Upper lobe of right lung (tissue), 1 donor: ENCODE measurements around the gene SYNE1. TPM values are rescaled to one million over a fixed set of nuclear protein-coding genes. Genes with fewer than 3 reads are reported as not detected.

ENCODE experiments used
- ATAC-seq: fragments of 200-7000 bp; cut with Tn5 transposase; one replicate; pipeline ENCODE4 v1.9.1; 2020; ENCODE audit warnings: mild to moderate bottlenecking, moderate library complexity
- DNase-seq: peaks from one replicate; pipeline ENCODE4 v3.0.0-alpha.2; 2020
- H3K27ac ChIP-seq: fragments of 200-600 bp; one replicate; pipeline ENCODE4 v1.8.0; 2022
- H3K27me3 ChIP-seq: fragments of 200-600 bp; one replicate; pipeline ENCODE4 v1.8.0; 2022; ENCODE audit warnings: mild to moderate bottlenecking
- H3K36me3 ChIP-seq: fragments of 200-600 bp; one replicate; pipeline ENCODE4 v1.8.0; 2022
- H3K4me1 ChIP-seq: fragments of 200-600 bp; one replicate; pipeline ENCODE4 v1.8.0; 2022
- H3K4me3 ChIP-seq: fragments of 200-600 bp; one replicate; pipeline ENCODE4 v1.8.0; 2022; ENCODE audit warnings: mild to moderate bottlenecking
- H3K9me3 ChIP-seq: fragments of 200-600 bp; one replicate; pipeline ENCODE4 v1.8.0; 2022
- intact Hi-C: fragments of 100-400 bp; cut with DNase I; formaldehyde crosslinking; loops from one replicate; pipeline ENCODE4 v1.11.0; 2022
- total RNA-seq: library from RNA; stranded (reverse); fragmentation: NEBNext Ultra II Directional; extraction: Animal tissue kit (Norgen Biotek cat#: 25700); gene quantifications from one replicate; pipeline ENCODE4 v1.2.1, GENCODE V29; 2021
- TF ChIP-seq, protein P1 (sequence below): fragments of 200-600 bp; IDR thresholded peaks from one replicate; pipeline ENCODE4 v1.8.0; 2022; ENCODE audit warnings: antibody characterized with exemption
- donor health status: DM: no; HTN: yes; CAD: no; lungs with severe emphysema.

SYNE1 gene
- total RNA-seq, 1 donor from 2014 or later = 168 TPM

GRCh38 chr6:152554851-152555250, 82.3 kb downstream of the SYNE1 start:
- Histone ChIP-seq H3K4me1 (no peaks in the 10 kb centered on the region), H3K27me3 (no peaks in the 10 kb centered on the region), H3K4me3 (no peak overlapping the region), H3K36me3 (no peaks in the 10 kb centered on the region), H3K9me3 (peaks cover 6% of the 10 kb centered on the region), H3K27ac (no peak overlapping the region)
- ATAC-seq (no peak), DNase-seq (no peak)
- intact Hi-C loops = loop anchor here (5.0 kb wide), 1 partner anchor 87 kb away; no protein-coding TSS in a partner anchor
- TF ChIP-seq, protein P1, sequence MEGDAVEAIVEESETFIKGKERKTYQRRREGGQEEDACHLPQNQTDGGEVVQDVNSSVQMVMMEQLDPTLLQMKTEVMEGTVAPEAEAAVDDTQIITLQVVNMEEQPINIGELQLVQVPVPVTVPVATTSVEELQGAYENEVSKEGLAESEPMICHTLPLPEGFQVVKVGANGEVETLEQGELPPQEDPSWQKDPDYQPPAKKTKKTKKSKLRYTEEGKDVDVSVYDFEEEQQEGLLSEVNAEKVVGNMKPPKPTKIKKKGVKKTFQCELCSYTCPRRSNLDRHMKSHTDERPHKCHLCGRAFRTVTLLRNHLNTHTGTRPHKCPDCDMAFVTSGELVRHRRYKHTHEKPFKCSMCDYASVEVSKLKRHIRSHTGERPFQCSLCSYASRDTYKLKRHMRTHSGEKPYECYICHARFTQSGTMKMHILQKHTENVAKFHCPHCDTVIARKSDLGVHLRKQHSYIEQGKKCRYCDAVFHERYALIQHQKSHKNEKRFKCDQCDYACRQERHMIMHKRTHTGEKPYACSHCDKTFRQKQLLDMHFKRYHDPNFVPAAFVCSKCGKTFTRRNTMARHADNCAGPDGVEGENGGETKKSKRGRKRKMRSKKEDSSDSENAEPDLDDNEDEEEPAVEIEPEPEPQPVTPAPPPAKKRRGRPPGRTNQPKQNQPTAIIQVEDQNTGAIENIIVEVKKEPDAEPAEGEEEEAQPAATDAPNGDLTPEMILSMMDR = no peak

DNA sequence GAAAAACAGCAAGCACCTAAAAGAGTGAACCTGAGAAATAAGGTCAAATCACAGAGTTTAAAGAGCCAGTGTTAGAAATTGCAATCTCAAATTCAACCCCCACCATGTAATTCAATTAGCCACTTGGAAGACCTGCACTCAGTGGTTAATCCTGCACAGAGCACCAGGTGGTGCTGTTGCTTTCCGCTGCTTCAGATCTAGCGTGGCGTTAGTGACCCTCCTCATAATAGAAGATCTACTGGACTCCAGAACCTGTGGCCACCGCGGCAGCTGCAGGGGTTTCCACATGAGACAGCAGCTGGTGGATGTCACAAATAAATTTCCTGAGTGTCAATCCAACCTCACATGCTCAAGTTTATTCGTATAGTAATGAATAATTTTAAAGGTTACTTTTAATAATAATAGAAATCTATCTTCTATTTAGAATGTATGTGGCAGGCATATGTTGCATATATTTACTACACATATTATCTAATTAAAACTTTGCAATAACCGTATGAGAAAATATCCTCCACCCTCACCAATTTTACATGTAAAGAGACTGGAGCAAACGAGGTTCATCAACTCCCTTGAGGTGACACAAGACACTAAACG, 84.4 kb downstream of the SYNE1 start:
- H3K4me1 ChIP-seq = no peaks in the 10 kb centered on the region
- H3K9me3 ChIP-seq = peaks cover 6% of the 10 kb centered on the region
- H3K4me3 ChIP-seq = no peak overlapping the region
- H3K36me3 ChIP-seq = no peaks in the 10 kb centered on the region
- intact Hi-C loops = loop anchor here (5.0 kb wide), 1 partner anchor 90 kb away; no protein-coding TSS in a partner anchor
- no peaks in the 10 kb centered on the region for H3K27me3 ChIP-seq
- H3K27ac ChIP-seq = no peak overlapping the region
- TF ChIP-seq, protein P1 = peak; percentile 91
- peak; percentile 74 for DNase-seq
- ATAC-seq = peak; percentile 98

- Histone ChIP-seq H3K4me1 (no peaks in the 10 kb centered on the region), H3K9me3 (no peaks in the 10 kb centered on the region), H3K27ac (no peak overlapping the region), H3K27me3 (no peaks in the 10 kb centered on the region), H3K36me3 (no peaks in the 10 kb centered on the region), H3K4me3 (no peak overlapping the region)
- ATAC-seq (no peak), DNase-seq (no peak)
- intact Hi-C loops = no loop called here
- TF ChIP-seq, protein P1 = no peak
These were observed 93.6 kb downstream of the SYNE1 start for GRCh38 chr6:152543519-152543918.

DNA sequence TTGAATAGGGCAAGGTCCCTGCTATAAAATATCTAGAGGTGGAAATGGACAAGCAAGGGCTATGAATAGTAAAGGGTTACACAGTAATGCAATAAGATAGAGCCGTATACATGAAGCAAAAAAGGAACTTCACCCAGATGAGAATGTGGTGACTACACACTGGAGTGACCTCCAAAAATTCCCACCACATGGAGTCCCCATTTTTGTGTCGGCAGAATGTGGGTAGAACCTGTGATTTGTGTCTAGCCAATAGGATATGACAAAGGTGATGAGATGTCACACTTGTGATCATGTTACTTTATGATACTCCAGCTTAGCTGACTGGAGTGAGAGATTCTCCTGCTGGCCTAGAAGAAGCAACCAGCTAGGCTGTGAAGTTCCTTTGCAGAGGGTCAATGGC, 96.8 kb downstream of the SYNE1 start:
- ATAC-seq (no peak), DNase-seq (no peak)
- Histone ChIP-seq H3K27ac (no peak overlapping the region), H3K4me3 (no peak overlapping the region), H3K9me3 (no peaks in the 10 kb centered on the region), H3K36me3 (no peaks in the 10 kb centered on the region), H3K4me1 (no peaks in the 10 kb centered on the region), H3K27me3 (no peaks in the 10 kb centered on the region)
- intact Hi-C loops = no loop called here
- TF ChIP-seq, protein P1 = no peak

GRCh38 chr6:152534541-152534940, 102.6 kb downstream of the SYNE1 start:
- Histone ChIP-seq H3K27ac (no peak overlapping the region), H3K4me1 (no peaks in the 10 kb centered on the region), H3K36me3 (no peaks in the 10 kb centered on the region), H3K27me3 (no peaks in the 10 kb centered on the region), H3K9me3 (no peaks in the 10 kb centered on the region), H3K4me3 (no peak overlapping the region)
- TF ChIP-seq, protein P1 = no peak
- no peak for ATAC-seq
- DNase-seq = no peak
- intact Hi-C loops = no loop called here
